Colon (tissue), 2 donors: ENCODE results near the gene ANAPC15.

Source experiments
- FAIRE-seq: peaks from 2 replicates; lab custom pipeline; 2012; peaks lifted over from hg19 to GRCh38; lab: Jason Lieb, UNC
- donor health status: control.
- donor health status: control.

Gene ANAPC15

DNA sequence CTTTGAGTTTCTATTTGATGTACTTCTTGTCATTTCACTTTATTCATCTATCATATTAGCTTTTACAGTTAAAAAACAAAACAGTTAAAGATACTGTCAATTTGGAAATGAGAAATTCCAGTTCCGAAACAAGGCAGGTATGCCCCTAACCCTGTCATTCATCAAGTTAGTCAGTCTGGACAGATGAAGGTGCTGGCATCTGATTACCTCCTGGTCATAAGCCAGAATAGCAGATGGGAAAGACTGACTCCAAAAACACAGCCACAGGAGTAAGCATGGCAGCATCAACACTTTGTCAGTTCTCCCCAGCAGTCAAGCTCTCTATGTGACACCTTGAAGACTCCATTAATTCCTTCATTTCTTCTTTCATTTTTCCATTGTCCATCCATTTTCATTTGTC lies 27.5 kb downstream of the ANAPC15 start:
- no peak for FAIRE-seq

GRCh38 chr11:72084076-72084475 lies 28.4 kb downstream of the ANAPC15 start:
- no peak for FAIRE-seq

DNA sequence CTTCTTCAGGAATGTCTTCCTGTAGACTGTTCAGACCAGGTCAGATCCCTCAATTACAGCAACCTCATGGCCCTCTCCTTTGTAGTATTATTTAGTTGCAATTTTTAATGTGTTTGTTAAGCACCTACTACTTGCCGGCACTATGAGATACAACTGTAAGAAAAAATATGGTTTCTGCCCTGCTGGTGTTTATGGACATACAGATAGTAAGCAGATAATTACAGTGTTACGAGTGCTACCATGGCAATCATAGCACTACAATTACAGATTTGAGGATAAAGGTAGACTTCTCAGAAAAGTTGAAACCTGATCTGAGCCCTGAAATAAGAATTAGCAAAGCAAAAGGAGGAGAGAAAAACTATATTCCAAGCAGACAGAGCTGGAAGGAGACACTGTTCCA lies 29.1 kb downstream of the ANAPC15 start:
- FAIRE-seq, result no peak

- FAIRE-seq, result no peak
These were observed 30.6 kb downstream of the ANAPC15 start for GRCh38 chr11:72081821-72082453.

- FAIRE-seq, result no peak
These were observed 31.3 kb downstream of the ANAPC15 start for GRCh38 chr11:72081184-72081644.

- FAIRE-seq, result peak; percentile 76
These were observed 31.9 kb downstream of the ANAPC15 start, which contains the start of the genes LRRC51 and NUMA1 for GRCh38 chr11:72080326-72081183. Gene LRRC51, plus strand, starts transcription at chr11:72080850. Its CDS starts 8,234 bp downstream, at chr11:72089084. Gene NUMA1, minus strand, starts transcription at chr11:72080542. Its CDS starts 44,599 bp downstream, at chr11:72035943.

DNA sequence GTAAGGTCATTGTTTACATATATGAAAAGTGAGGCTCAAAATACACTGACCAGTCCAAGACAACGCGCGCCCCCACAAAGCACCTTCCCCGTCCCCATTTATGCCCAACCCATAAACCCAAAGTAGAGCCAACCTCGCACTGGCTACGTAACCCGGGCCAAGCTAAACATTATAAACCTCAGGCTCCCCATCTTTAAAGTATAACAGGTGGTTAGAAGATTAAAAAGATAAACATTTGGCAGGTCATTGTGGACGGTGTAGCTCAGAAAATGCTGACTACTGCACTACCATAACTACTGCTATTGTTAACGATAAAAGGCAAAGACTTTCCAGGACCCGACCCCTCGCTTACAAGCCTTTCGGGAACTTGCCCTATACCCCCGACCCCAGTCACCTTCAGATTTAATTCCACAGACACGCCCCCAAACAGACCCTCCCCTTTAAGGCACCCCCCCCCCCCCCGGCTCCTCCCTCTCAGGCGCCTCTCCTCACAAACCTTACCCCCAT lies 32.6 kb downstream of the ANAPC15 start:
- no peak for FAIRE-seq

- no peak for FAIRE-seq
These were observed 34.0 kb downstream of the ANAPC15 start for GRCh38 chr11:72078477-72078876.

DNA sequence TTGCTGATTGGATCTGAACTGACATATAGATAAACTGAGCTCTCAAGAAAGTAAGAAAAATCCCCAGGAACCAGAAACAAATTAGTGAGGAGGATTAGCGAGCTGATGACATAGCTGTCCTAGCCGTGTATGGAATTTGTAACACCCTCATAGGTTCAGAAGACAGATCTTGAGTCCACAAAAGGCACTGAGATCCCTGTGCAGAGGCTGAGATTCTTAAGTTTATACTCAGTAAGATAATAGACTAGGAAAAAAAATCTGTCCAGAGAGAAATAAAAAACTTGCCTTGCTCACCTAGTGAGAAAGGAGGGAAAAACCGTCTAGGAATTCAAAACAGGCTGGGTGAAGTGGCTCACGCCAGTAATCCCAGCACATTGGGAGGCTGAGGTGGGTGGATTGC lies 36.7 kb downstream of the ANAPC15 start:
- FAIRE-seq, result no peak

DNA sequence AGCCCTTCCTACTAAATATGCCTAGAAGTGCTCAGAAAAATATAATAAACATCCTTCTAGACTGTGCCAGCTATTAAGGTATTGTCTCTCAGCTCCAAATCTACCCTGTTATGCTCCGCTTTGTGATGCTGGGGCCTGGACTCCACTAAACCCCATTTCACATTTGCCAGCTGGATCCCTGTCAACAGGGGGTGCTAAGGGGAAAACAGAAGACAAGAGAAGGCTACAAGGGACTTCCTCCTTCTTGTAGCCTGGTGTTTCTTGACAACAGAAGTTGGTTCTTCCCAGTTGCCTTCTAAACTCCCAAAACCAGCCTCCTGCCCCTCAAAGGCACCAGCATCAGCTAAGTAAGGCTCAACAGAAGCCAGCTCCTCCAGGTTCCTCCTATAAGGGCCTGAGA lies 37.4 kb downstream of the ANAPC15 start:
- no peak for FAIRE-seq

DNA sequence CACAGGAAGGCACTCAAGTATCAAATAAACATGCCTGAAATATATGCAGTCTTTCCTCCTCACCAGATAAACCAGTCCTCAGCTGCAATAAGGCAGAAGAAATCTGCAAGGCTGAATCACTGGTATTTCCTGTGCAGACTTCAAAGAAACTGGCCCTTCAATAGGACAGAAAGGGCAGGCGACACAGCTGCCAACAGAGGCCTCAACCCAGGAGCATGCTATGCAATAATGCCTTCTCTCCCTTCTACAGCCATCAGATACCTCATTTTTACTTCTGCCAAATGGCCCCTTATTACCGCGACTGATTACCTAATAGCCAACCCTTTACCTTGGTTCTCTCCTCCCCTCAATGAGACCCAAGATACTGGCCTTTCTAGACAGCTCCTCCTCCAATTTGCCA lies 40.1 kb downstream of the ANAPC15 start:
- no peak for FAIRE-seq

DNA sequence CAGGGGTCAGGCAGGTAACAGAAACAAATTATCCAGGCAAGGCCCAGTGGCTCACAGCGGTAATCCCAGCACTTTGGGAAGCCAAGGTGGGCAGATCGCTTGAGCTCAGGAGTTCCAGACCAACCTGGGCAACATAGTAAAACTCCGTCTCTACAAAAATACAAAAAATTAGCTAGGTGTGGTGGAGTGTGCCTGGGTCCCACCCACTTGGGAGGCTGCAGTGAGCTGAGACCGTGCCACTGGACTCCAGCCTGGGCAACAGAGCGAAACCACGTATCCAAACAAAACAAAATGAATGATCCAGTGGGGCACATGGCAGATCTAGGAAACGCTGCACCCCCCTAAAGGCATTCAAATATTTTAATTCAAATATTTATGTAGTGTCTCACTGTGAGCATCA lies 42.0 kb downstream of the ANAPC15 start:
- FAIRE-seq, result no peak

- no peak for FAIRE-seq
These were observed 42.7 kb downstream of the ANAPC15 start for GRCh38 chr11:72069787-72070251.

DNA sequence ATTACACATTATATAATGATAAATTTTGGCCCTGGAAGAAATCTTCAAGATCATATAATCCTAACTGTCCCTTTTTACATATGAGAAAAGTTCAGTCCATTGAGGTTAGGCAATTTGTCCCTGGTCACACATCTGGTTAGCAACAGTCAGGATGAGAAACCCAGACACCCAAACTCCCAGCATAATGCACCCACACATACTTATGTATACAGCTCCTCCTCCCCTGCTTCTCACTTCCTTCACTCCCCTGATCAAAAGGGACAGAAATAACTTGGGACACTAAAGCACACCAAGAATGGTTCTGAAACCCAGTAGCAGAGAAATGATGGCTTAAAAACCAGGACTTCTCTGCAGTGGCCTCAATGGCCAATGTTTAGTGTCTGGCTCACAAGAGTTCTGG lies 43.3 kb downstream of the ANAPC15 start:
- no peak for FAIRE-seq

- no peak for FAIRE-seq
These were observed 44.8 kb downstream of the ANAPC15 start for GRCh38 chr11:72067676-72068075.

DNA sequence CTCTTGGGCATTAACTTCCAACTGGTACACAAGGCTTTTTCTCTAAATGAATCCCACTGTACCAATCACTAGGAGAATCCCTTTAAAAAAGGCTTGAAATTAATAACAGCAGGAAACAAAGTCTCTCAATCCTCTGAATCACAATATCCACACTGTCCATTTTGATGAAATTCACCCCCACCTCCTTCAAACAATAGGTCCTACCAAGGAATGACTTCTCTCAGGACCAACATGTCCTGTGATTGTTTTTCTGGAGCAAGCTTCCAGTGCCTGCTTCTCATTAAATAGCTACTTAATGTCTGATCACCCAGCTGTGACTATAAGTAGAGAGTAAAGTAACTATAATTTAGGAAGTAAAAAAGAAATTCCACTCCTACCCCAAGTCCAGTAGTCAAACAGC lies 45.2 kb downstream of the ANAPC15 start:
- FAIRE-seq, result no peak

DNA sequence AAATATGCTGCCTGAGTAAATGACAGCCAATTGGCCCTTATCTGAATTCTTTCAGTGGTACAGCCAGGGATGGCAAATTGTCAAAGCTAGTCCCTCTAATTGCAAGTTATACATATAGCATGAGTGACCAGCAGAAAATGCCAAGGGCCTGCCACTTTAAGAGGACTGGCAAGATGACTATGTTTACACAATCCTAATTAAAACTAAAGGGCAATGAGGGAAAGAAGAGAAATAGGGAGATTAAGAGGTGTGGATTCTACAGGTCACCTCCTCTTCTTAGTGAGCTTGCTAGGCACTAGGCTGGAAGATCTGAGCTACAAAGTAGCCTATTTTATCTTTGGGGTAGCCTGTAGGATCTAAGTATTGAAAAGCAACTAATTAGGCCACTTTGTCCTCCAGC lies 45.6 kb downstream of the ANAPC15 start:
- no peak for FAIRE-seq

DNA sequence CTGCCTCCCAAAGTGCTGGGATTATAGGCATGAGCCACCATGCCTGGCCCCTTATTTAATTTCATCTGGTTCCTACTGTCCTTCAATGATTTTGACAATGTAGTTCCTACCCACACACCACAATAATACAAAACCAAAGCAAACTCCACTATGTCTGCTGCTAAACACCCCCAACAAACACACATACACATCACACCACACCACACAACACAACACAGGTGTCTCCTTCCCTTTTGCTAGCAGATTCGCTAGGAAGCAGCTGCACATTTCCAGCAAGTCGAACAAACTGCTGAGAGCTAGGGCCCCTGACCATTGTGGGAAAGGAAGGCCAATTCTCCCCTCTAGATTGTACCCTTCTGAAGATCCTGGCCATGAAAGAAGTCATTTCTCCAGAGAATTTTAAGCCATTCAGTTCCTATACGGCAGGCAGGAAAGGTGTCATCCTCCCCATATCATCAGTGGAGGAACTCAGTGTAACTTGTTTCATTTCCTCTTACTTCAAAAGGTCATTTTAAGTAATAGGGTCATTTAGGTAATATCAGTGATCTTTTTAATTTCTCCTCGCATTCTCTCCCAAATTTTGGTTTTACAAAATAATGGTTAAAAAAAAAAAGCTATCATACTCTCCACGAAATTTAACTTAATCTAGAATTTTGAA lies 50.6 kb downstream of the ANAPC15 start:
- FAIRE-seq, result no peak
